GM21576 (cell line): Measurements from ENCODE around the gene BCL2L1.

Source experiments
- ATAC-seq: cut with Tn5 transposase; IDR thresholded peaks from one replicate; pipeline ENCODE4 v1.9.1; 2021; ENCODE audit warnings: mild to moderate bottlenecking, moderate library complexity; ENCODE audit not compliant: unreplicated experiment

The BCL2L1 gene

DNA sequence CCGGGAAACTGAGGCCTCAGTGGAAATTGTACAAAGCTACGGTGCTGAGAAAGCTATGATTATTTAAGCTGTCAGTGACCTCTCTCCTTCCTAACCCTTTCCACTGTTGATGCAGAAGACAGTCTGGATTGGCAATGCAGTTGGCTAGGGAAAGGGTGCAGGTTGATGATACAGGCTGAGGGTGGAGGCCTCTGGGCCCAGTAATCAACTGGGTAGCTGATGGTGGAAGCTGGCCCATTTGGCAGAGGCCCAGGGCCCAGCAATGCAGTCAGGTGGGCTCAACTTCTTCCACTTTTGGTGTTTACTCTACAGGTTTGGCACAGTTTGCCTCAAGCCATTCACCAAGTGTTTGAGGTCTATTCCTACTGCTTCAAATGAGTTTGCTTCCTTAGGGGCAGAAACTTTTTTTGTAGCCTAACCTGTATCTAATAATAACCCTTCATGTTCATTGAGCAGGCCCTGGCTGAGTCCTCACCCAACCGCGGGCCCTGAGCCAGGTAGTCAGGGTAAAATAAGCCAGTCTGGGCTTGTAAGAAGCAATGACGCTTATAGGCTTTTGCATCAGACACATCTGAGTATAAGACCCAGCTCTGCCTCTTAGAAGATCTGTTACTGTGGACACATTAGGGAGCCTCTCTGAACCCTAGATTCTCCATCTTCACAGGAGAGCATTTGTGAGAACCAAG lies 12.1 kb downstream of the BCL2L1 start:
- no peak for ATAC-seq

DNA sequence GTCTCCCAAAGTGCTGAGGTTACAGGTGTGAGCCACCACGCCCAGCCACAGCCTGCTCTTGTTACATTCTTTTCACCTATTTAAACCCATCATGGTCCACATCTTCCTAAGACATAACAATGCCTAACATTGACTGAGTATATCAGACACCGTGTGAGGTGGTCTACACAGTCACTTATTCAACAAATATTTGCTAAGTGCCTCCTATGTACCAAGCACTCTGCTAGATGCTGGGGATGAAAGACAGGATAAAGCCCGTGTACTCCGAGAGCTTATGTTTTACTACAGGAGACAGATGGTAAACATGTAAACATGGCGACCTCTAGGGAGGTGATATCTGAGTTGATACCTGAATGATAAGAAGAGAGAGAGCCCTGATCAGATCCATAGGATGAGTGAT lies 12.7 kb downstream of the BCL2L1 start:
- ATAC-seq, result no peak

DNA sequence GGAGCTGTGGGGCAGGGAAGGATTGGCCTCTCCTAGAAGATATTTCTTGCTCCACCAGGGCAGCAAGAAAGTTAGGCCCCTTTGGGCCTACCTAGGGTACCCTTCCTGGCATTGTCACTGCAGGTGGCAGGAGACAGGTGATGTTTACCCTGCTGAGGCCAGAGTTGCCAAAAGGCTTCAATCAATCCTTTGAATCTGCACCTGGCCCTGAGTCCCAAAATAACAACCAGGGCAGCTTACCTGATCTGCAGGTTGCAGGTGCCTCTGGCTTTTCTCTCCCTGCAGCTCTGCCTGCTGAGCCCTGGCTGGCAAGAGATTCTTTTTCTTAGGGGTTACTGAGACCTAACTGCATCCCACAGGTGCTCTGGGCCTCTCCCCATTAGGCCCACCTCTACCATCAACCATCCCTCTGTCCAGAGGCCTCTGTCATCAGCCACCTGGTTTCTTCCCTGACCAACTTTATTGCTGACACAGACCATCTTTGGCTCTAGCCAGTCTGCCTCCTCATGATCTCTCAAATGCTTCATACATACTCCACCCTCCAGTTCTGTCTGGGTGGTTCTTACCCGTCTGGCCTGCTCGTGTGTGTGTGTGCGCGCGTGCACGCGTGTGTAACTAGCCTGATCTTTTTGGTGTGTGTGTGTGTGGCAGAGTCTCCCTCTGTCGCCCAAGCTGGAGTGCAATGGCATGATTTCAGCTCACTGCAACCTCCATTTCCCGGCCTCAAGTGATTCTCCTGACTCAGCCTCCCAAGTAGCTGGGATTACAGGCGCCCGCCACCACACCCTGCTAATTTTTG lies 13.7 kb downstream of the BCL2L1 start:
- ATAC-seq, result no peak

DNA sequence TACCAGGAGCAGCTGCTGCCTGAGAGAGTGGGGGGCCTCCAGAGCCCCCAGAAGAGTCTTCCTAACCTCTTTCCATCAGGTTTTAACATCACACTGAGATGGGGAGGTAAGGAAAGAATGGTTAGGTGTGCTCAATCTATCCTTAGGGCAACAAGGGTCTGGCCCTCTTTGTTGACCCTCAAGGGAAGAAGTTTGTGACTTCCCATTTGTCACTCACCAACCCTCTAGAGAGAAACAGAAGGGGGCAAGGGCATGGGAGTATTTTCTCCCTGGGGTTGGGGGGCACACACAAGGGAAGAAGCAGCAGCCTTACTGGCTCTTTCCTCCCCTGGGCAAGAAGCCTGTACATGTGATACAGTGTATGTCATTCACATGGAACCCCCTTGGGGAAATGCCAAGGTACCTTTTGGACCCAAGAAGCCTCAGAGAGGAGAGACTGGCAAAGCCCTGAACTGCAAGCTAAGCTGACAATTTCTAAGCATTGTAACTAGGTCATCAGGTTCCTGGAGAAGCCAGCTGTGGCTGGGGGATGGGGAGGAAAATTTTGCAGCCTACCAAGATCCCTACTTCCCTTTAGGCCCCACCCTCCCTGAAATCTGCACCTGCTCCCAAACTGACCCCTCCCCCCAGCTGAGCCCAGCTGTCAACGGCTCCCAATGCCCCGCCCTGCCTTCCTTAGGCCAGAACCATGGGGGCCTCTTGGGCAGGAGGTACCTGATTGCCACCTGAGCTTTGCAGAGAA lies 14.5 kb downstream of the BCL2L1 start:
- ATAC-seq, result no peak

DNA sequence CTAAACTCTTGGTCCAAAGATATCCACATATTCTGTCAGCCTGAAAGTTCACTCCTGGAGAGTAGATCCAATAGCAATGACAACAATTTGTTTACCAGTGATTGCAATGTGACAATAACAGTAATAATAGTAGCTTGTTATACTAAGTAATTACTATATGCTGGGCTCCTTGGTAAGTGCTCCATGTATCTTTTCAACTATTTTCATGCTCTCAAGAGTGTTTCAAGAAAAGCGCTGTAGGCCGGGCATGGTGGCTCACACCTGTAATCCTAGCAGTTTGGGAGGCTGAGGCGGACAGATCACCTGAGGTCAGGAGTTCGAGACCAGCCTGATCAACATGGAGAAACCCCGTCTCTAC lies 15.4 kb downstream of the BCL2L1 start:
- no peak for ATAC-seq

DNA sequence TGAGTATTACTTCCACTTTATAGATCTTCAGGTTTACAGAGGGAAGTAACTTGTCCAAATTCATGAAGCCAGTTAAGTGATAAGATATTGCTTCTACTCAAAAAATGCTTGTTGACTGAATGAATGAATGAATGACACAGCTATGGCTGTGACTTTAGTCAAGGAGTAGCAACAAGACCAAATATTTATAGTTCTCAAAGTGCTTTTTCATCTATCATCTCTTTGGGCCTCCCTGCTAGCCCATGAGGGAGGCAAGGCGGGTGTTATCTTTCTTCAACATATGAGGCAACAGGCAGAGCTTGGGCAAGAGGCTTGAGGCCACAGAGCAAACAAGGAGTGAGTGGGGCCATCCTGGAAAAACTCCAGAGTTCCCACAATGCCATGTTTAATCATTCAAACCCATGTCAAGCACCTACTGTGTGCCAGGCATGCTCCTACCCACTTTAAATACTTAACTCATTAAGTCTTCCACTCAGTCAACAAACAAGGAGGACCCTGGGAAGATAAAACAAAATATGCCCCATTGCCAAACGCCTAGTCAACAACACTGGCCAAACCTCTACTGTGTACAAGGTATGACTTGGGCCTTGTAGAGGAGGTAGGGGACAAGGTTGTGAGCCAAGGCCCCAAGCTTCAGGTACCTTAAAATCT lies 15.9 kb downstream of the BCL2L1 start:
- no peak for ATAC-seq

DNA sequence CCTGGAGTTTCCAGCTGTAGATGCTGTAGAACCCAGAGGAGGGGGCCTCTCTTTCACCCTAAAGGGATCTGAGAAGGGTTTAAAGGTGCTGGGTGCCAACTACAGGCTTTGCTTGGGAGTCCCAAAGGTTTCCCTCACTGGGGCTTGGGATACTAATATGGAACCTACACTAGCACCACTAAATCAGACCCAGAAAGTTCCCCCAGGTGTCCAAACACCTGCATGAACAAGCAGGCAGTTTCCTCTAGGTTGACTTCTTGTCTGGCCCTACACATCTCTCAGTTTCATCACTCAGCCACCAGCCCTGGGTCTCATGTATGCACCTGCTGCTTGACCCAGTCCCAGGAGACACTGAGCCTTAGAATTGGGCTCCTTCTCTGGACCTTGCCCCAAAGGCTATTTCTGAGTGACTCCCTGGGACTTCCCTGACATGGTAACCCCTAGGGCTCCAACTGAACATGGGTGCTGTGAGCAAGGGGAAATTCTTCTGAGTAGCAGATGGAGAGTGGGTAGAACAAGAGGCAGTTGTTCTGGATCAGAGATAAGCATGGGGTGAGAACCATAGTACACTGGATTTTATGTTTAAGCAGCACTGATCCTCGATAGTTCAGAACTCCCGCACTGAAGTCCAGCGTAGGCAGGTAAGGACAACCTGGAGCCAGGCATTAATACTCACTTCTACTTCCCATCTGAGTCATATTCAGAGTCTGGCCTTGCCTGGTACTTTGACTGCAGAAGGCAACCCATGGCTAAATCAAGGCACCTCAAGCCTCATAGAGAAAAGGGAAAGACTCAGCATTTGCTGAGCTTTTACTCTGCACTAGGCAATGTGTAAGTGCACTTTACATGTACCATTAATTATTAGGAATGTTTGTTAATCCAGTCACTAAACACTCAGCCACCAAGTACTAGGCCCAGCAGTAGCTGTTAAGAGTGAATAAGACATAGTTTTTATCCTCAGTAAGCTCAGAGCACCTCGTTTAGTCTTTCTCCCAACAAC lies 16.8 kb downstream of the BCL2L1 start:
- peak; percentile 88 for ATAC-seq

DNA sequence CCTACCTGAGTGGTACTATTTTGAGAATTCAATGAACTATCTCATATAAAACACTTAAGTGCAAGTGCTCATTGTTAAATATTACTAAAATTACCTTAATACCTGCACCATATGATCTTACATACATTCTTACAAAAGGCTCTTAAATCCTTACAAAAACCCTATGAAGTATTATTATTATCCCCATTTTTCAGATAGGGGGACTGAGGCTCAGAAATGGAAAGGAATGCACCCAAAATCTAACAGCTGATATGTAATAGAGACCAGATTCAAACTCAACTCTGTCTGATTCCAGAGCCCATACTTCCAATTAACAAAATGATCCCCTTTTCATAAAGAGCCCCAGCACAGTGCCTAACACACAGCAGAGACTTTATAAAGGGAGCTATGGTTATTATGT lies 17.5 kb downstream of the BCL2L1 start:
- no peak for ATAC-seq

DNA sequence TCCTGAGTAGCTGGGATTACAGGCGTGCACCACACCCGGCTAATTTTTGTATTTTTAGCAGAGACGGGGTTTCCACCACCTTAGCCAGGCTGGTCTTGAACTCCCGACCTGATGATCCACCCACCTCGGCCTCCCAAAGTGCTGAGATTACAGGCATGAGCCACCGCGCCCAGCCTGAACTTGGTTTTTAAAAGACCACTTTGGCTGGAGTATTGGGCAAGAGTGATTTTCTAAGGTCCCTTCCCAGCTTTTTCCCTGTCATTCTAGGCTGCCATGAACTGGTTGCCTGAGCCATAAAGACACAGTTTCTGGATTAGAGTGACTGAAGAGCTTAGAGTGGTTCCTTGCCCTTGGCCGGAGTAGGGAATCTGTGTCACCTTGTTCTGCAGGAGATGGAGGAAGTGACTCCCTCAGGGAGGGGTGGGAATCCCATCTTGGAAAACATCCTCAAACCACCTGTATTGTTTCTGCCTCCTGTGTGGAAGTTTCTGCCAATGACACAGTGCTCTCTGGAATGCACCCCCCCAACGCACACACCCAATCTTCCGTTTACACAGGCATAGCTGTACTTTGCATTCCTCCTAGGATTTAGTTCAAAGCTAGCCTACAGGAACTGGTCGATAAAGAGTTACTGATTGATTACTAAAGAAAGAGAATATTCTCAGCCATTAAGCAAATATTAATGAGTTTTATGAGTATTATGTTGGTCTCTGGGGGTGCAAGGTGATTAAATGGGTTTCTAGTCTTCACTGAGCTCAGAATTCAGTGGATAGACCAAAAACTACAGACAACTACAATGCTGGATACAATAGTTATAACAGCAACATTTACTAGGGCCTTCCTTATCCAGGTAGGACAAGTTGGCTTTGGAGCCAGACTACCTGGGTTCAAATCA lies 18.2 kb downstream of the BCL2L1 start:
- no peak for ATAC-seq

DNA sequence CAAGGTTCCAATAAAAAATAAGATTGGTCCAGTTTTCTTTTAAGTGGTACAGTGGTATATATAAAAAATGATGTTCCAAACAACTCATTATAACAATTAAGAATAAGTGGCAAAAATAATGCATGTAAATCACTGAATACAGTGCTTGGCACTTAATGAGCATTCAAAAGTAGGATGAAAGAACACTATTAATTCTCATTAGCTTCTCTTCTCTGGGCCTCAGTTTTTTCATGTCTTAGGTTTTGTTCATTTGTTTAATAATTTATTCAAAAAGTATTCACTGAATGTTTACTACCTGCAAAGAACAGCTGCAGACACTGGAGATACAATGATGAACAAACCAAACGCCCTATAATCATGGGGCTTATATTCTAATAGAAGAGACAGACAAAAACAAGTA lies 21.1 kb downstream of the BCL2L1 start:
- ATAC-seq, result no peak

DNA sequence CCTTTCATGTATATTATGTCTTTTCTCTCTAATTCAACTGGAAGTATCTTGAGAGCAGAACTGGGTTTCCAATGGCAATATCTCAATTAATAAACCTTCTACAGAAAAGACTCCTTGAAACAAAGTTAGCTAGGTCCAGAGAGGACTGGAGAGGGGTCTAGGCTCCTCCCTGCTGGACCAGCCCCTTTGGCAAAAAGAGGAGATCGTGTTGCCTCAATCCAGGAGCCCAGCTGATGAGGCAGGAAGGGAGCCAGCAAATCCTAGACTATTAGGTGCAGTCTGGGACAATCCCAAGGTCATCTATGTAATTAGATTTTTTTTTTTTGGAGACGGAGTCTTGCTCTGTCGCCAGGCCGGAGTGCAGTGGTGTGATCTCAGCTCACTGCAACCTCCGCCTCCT lies 21.9 kb downstream of the BCL2L1 start:
- ATAC-seq, result no peak

DNA sequence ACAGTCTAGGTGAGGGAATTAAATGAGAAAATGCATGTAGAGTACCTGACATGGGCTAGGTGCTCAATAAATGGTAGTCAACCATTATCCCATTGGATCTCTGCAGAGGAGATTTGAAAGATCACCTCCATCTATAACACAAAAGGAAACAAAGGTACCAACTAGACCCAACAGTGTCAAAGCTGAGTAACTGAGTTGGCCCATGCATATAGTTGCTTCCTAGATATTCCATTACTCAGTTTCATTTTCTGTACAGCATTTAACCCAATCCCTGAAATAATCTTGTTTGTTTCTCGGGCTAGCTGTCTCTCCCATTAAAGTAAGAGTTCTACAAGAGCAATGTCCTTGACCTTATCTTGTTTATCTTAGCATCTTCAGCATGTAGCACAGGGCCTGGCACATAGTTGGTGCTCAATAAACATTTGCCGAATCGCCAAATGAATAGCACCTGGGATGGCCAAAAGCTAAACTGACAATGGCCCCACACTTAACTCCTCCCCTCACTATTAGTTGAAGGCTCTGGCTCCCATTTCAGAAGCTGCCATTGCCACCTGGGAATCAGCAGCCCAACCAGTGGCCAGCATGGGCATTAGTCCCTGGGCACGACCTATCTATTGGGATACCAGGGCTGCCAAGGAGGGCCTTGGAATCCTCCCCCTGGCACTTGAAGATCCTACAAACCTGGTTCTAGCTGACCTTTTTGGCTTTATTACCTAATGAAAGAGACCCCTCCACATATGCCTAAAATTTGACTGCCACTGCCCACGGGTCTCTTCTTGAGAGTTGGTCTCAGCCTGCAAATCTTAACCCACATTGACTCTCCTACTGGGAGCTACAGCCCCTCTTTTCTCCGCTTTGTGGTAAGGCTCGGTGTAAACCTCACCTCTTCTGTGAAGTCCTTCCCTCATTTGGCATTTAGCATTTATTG lies 22.6 kb downstream of the BCL2L1 start:
- ATAC-seq, result no peak

DNA sequence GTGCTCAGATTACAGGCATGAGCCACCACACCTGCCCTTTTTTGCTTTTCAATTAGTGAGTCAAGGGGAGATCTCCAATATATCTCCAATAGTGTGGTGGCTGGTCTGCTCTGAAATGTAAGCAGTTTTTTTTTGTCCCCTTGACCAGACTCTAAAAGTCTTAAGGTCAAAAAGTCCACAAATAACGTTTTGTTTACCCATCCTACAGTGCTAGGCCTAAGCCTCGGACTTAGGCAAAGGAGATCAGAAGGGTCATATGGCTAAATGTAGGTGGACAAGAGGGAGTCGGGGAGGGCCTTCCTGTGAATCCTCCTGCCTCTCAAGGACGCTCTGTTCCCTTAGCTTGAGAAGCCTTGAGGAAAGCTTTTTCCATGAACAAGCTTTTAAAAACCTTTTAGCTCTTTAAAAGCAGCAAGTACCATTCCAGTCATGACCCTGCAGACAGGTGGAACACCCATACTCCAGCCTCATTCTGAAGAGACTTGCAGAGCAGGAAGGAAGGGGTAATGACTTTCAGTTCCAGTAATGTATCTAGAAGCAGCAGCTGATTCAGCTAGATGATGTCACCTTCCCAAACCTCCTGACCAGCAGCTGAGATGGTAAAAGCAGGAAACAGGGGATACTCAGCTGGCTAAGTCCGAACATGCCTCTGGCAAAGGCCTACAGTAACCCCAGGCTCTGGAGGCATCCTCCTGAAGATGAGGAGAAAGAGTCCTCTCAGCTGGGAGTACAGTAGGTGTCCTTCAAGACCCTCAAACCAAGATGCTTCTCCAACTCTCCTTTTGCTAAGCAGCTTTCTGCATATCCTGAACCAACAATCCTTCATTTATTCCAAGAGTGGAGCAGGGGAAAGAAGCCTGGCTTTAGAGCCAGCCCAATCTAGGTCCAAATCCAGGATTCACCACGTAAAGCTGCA lies 23.6 kb downstream of the BCL2L1 start:
- ATAC-seq, result peak; percentile 91

DNA sequence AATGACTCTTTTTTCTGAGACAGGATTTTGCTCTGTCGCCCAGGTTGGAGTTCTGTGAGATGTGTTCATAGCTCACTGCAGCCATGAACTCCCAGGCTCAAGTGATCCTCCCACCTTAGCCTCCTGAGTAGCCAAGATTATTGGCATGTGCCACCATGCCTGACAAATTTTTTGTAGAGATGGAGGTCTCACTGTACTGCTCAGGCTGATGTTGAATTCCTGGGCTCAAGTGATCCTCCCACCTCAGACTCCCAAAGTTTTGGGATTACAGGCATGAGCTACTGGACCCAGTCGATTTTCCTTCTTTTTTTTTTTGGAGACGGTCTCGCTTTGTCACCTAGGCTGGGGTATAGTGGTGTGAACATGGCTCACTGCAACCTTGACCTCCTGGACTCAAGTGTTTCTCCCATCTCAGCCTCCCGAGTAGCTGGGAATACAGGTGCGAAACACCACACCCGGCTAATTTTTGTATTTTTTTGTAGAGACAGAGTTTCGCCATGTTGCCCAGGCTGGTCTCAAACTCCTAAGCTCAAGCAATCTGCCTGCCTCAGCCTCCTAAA lies 24.3 kb downstream of the BCL2L1 start:
- no peak for ATAC-seq

DNA sequence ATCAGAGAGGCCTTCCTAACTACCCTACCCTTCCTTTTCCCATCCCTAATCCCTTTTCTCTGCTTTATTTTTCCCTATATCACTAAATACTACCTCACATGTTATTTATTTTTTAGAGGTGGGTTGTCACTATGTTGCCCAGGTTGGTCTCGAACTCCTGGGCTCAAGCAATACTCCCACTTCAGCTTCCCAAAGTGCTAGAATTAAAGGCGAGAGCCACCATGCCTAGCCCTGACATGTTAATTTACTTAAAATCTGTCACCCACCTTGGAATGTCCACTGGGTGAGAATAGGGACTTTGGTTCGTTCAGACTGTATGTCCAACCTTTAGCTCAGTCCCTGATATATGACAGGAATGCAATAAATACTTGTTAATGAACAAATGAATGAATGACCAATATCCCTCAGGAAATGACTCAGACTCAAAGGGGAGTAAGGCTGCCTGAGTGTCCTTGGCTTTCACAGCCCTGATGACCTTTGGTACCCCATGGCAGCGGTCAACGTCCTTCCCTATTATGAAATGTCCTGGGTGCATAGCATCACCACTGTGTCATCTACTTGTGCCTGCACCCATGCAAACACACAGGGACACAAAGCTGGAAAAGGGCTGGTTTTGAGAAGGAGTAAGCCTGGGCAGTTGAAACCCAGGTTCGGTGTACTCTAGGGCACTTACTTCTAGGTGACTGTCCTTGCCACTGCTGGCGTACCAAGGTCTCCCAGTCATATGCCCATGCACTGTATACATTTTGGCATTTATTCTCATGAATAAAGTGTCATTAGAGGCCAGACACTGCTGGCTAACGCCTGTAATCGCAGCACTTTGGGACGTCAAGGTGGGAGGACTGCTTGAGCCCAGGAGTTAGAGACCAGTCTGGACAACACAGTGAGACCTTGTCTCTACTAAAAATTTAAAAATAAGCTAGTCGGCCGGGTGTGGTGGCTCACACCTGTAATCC lies 26.5 kb downstream of the BCL2L1 start:
- ATAC-seq, result no peak
